Endothelial cell of umbilical vein (primary cell): ENCODE data around the gene HAP1. TPM values are rescaled to one million over a fixed set of nuclear protein-coding genes. Genes with fewer than 3 reads are reported as not detected.

Source experiments
- BruUV-seq: library from RNA; stranded (reverse); fragments of 400-500 nt; replicated peaks from 2 replicates; lab custom pipeline; 2021; lab: Mats Ljungman, UMichigan
- CTCF ChIA-PET: fragments of 300-600, 350-600 bp; sonication (Branson Sonifier 250); formaldehyde crosslinking; loops from one replicate; lab custom pipeline; 2021; ENCODE audit warnings: antibody characterized with exemption, inconsistent platforms; lab: Charles Lee
- POLR2A ChIA-PET: fragments of 300-600, 350-600 bp; sonication (Branson Sonifier 250); formaldehyde crosslinking; loops from one replicate; lab custom pipeline; 2021; ENCODE audit warnings: antibody characterized with exemption, inconsistent platforms; lab: Charles Lee
- DNase-seq: peaks from one replicate; pipeline ENCODE4 v3.0.0-alpha.2; 2011; ENCODE audit warnings: low read depth, low spot score
- FAIRE-seq: peaks from 2 replicates; lab custom pipeline; 2011; peaks lifted over from hg19 to GRCh38; lab: Jason Lieb, UNC
- H2AFZ ChIP-seq: 2 replicates; pipeline ENCODE4 v1.6.0; 2012; ENCODE audit warnings: low read depth, low read length, control low read depth, inconsistent platforms
- H3K27ac ChIP-seq: 2 replicates; pipeline ENCODE4 v1.5.1; 2011; ENCODE audit warnings: low read depth, mild to moderate bottlenecking, control low read depth, low read length, moderate library complexity; ENCODE audit not compliant: insufficient read depth
- H3K27me3 ChIP-seq, 2 experiments: 2 replicates each; pipeline versions ENCODE4 v1.6.0 to v1.6.1; 2011; ENCODE audit warnings: low read length in 2 of 2, mixed read lengths in 1 of 2; ENCODE audit not compliant: control insufficient read depth in 2 of 2, insufficient read depth in 2 of 2
- H3K36me3 ChIP-seq, 2 experiments: 2 replicates in 1 of 2; 3 replicates in 1 of 2; pipeline ENCODE4 v1.5.1; 2011; ENCODE audit warnings: low read length in 2 of 2, mild to moderate bottlenecking in 1 of 2, moderate library complexity in 1 of 2; ENCODE audit not compliant: control insufficient read depth in 2 of 2, insufficient read depth in 2 of 2; ENCODE audit errors: extremely low read depth in 1 of 2
- H3K4me1 ChIP-seq: 3 replicates; pipeline ENCODE4 v1.5.1; 2011; ENCODE audit warnings: mild to moderate bottlenecking, low read length; ENCODE audit not compliant: control insufficient read depth, insufficient read depth; ENCODE audit errors: extremely low read depth
- H3K4me2 ChIP-seq: 2 replicates; pipeline ENCODE4 v1.6.1; 2011; ENCODE audit warnings: low read length, control low read depth, mixed read lengths; ENCODE audit not compliant: insufficient read depth
- H3K4me3 ChIP-seq, 3 experiments: fragments of 200-600 bp in 1 of 3; sonication (generic), shearing (Covaris generic) in 1 of 3; replicated peaks in 1 of 3; 2 replicates each; pipeline ENCODE4 v1.5.1; 2011 to 2016; ENCODE audit warnings: control low read depth in 3 of 3, low read length in 3 of 3, mild to moderate bottlenecking in 2 of 3, inconsistent platforms in 1 of 3, low read depth in 1 of 3, moderate library complexity in 1 of 3; ENCODE audit not compliant: insufficient read depth in 1 of 3
- H3K79me2 ChIP-seq: 2 replicates; pipeline ENCODE4 v1.6.0; 2012; ENCODE audit warnings: low read length, inconsistent platforms; ENCODE audit not compliant: control insufficient read depth, insufficient read depth
- H3K9ac ChIP-seq: replicated peaks from 2 replicates; pipeline ENCODE3; 2011; ENCODE audit warnings: low read length, control low read depth; ENCODE audit not compliant: insufficient read depth; ENCODE audit errors: extremely low read depth
- H3K9me1 ChIP-seq: replicated peaks from 3 replicates; pipeline ENCODE4 v1.6.0; 2011; ENCODE audit warnings: mild to moderate bottlenecking, low read length; ENCODE audit not compliant: control insufficient read depth, insufficient read depth; ENCODE audit errors: extremely low read depth
- H3K9me3 ChIP-seq: replicated peaks from 2 replicates; pipeline ENCODE4 v1.5.1; 2012; ENCODE audit warnings: low read length, inconsistent platforms; ENCODE audit not compliant: control insufficient read depth, insufficient read depth
- H4K20me1 ChIP-seq: replicated peaks from 2 replicates; pipeline ENCODE3; 2011; ENCODE audit warnings: mild to moderate bottlenecking, low read length; ENCODE audit not compliant: control insufficient read depth, insufficient read depth; ENCODE audit errors: extremely low read depth
- EZH2 ChIP-seq: IDR thresholded peaks from 2 replicates; pipeline ENCODE4 v1.6.1; 2012; ENCODE audit warnings: borderline replicate concordance, low read depth, mild to moderate bottlenecking, moderate library complexity, low read length, inconsistent platforms; ENCODE audit not compliant: severe bottlenecking
- FOS ChIP-seq: IDR thresholded peaks from 2 replicates; pipeline ENCODE4 v1.6.1; 2011; ENCODE audit warnings: mild to moderate bottlenecking, low read length, moderate library complexity, borderline replicate concordance; ENCODE audit not compliant: insufficient read depth
- GATA2 ChIP-seq: IDR thresholded peaks from 2 replicates; pipeline ENCODE4 v1.7.0; 2011; ENCODE audit warnings: low read depth, mild to moderate bottlenecking, moderate library complexity, mixed read lengths, low read length; ENCODE audit not compliant: insufficient read length, insufficient read depth
- JUN ChIP-seq: IDR thresholded peaks from 2 replicates; pipeline ENCODE4 v1.6.1; 2011; ENCODE audit warnings: borderline replicate concordance, low read depth; ENCODE audit not compliant: insufficient read length, insufficient read depth
- MYC ChIP-seq: IDR thresholded peaks from one replicate; pipeline ENCODE4 v1.6.1; 2011; ENCODE audit warnings: mild to moderate bottlenecking, low read depth, low read length
- POLR2A ChIP-seq: IDR thresholded peaks from 2 replicates; pipeline ENCODE4 v1.6.1; 2012; ENCODE audit warnings: low read depth, mild to moderate bottlenecking, control low read depth, low read length
- POLR2AphosphoS5 ChIP-seq: IDR thresholded peaks from 2 replicates; pipeline ENCODE4 v1.6.1; 2012; ENCODE audit warnings: low read depth, mild to moderate bottlenecking, control low read depth, low read length, moderate library complexity; ENCODE audit not compliant: insufficient read depth
- dilution Hi-C: fragments of 300-500 bp; cut with MboI; formaldehyde crosslinking; loops from one replicate; pipeline ENCODE4 v1.15.0; 2019; ENCODE audit warnings: low sequenced_read_pairs; ENCODE audit not compliant: extremely low pct_ligation_motif_present
- intact Hi-C: fragments of 100-400 bp; cut with micrococcal nuclease; formaldehyde crosslinking; loops from one replicate; pipeline ENCODE4 v1.10.0; 2022
- polyA plus RNA-seq, 4 experiments: library from polyadenylated mRNA; depleted of rRNA in 3 of 4; stranded (reverse) in 3 of 4; unstranded in 1 of 4; fragments of >200 nt; gene quantifications; 2 replicates each; pipeline versions ENCODE4 v1.2.1 to v1.2.3, GENCODE V29; 2011 to 2012; ENCODE audit warnings: missing spikeins in 1 of 4
- total RNA-seq: library from RNA; stranded (reverse); gene quantifications from 2 replicates; pipeline ENCODE4 v1.2.3, GENCODE V29; 2021
- TF ChIP-seq, protein P1 (sequence below), 2 donors: IDR thresholded peaks; 1 replicate in 1 of 2; 2 replicates in 1 of 2; pipeline ENCODE4 v1.5.1; 2011; ENCODE audit warnings: low read length in 2 of 2, mild to moderate bottlenecking in 2 of 2, moderate library complexity in 2 of 2, control low read depth in 1 of 2, inconsistent platforms in 1 of 2, low read depth in 1 of 2; ENCODE audit not compliant: insufficient read depth in 1 of 2; ENCODE audit errors: extremely low read depth in 1 of 2
- TF ChIP-seq, protein P2 (sequence below): IDR thresholded peaks from 2 replicates; pipeline ENCODE4 v1.6.1; 2011; ENCODE audit not compliant: insufficient read depth, insufficient read length

Gene HAP1
- total and polyA plus RNA-seq, 2 donors (not counting 3 experiments of a cell fraction or from before 2014, with no cell fraction given) = 0.07 to 0.24 TPM

DNA sequence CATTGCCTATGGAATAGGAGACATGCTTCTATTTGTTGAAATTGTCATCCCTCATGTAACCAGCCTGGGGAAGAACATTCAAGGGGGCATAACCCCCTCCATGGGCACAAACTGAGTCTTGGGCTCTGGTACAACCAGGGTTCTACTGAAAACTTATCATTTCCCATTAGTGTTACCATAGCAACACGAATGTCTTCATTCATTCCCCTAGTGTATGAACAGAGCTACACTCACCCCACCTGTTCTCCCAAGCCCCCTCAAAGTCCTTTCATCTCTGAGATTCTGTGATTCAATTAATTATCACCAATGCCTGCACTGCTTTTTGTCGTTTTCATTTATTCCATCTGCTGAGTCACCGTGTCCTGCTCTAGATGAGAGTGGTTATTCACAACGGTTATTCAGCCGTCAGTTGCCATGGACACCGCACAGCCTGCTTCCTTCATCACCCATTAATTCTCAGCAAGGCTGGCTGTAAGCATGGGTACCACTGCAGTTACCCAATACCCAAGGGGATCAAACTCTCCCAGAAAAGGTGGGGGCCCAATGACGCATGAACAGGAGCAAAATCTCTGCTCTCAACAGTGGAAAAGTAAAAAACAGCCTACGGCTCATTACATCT, 23.9 kb downstream of the HAP1 start:
- intact Hi-C loops = no loop called here
- peak; percentile 80 for FAIRE-seq
- Histone ChIP-seq H3K9ac (no peak overlapping the region), H3K27ac (no peak overlapping the region), H3K36me3 (no peaks in the 10 kb centered on the region), H3K4me3 (no peak overlapping the region), H3K27me3 (peaks cover 6 to 8% of the 10 kb centered on the region in 2 experiments), H3K4me1 (no peaks in the 10 kb centered on the region), H3K9me1 (no peaks in the 10 kb centered on the region), H3K4me2 (no peak overlapping the region), H4K20me1 (no peaks in the 10 kb centered on the region), H3K79me2 (no peaks in the 10 kb centered on the region), H3K9me3 (no peaks in the 10 kb centered on the region), H2AFZ (no peak overlapping the region)
- DNase-seq = peak; percentile 35
- no TSS peak for BruUV-seq
- dilution Hi-C loops = no loop called here
- ChIA-PET CTCF (interaction anchor here (0.7 to 0.9 kb wide), 2 partner anchors 15 to 70 kb away, joined by 3 to 5 read pairs; no protein-coding TSS in a partner anchor), POLR2A (interaction anchor here (0.9 kb wide), 1 partner anchor 22 kb away, joined by 16 read pairs; the partner anchor contains the start of gene EIF1)
- no peak for TF ChIP-seq GATA2
- TF ChIP-seq EZH2 = no peak
- no peak for TF ChIP-seq FOS
- TF ChIP-seq, protein P1, sequence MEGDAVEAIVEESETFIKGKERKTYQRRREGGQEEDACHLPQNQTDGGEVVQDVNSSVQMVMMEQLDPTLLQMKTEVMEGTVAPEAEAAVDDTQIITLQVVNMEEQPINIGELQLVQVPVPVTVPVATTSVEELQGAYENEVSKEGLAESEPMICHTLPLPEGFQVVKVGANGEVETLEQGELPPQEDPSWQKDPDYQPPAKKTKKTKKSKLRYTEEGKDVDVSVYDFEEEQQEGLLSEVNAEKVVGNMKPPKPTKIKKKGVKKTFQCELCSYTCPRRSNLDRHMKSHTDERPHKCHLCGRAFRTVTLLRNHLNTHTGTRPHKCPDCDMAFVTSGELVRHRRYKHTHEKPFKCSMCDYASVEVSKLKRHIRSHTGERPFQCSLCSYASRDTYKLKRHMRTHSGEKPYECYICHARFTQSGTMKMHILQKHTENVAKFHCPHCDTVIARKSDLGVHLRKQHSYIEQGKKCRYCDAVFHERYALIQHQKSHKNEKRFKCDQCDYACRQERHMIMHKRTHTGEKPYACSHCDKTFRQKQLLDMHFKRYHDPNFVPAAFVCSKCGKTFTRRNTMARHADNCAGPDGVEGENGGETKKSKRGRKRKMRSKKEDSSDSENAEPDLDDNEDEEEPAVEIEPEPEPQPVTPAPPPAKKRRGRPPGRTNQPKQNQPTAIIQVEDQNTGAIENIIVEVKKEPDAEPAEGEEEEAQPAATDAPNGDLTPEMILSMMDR (IDR thresholded peaks at IDR 0.05; ENCODE audit: extremely low read depth in 1 of 2, insufficient read depth in 1 of 2, low read depth in 1 of 2, low read length in 2 of 2) = no peak
- no peak for TF ChIP-seq MYC
- TF ChIP-seq POLR2AphosphoS5 = no peak
- TF ChIP-seq, protein P2, sequence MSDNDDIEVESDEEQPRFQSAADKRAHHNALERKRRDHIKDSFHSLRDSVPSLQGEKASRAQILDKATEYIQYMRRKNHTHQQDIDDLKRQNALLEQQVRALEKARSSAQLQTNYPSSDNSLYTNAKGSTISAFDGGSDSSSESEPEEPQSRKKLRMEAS = no peak
- TF ChIP-seq POLR2A = no peak
- TF ChIP-seq JUN = no peak
